ENCODE measurements around the gene LARP7.
A peak's percentile ranks its signal among the peaks of the same experiment; 100 is the strongest.
"Not testable (repeated sequence)": the region's sequence is repeated elsewhere in the genome, so short reads cannot be mapped to it uniquely, and the experiment has no call there.

LARP7 gene

DNA sequence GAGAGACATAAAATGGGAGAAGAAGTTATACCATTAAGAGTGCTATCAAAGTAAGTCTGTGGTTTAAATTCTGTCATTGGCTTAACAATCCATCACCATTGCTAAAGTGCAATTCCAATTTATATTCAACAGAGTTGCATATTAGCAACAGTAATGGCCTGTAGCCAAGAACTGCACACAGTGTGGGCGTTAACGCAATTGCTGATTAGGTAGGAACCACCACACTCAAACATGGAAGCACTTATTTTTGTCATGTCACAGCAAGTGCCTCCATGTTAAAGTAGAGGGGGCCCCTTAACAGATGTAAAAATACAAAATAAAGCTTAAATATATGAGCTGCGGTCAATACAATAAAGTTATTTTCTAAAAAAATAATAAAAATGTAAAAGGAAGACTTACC lies 10.8 kb downstream of the LARP7 start:
- intact Hi-C loops (cut with DNase I): no loop called here
- DNase-seq: no peak

GRCh38 chr4:112648263-112649054 lies 11.5 kb downstream of the LARP7 start:
- intact Hi-C loops (cut with DNase I): no loop called here
- DNase-seq: no peak

GRCh38 chr4:112649055-112649408 lies 12.1 kb downstream of the LARP7 start:
- no peak for DNase-seq
- intact Hi-C loops (cut with DNase I): no loop called here

- intact Hi-C loops (cut with DNase I): no loop called here
- no peak for DNase-seq
These were observed 13.4 kb downstream of the LARP7 start for GRCh38 chr4:112650332-112650731.

DNA sequence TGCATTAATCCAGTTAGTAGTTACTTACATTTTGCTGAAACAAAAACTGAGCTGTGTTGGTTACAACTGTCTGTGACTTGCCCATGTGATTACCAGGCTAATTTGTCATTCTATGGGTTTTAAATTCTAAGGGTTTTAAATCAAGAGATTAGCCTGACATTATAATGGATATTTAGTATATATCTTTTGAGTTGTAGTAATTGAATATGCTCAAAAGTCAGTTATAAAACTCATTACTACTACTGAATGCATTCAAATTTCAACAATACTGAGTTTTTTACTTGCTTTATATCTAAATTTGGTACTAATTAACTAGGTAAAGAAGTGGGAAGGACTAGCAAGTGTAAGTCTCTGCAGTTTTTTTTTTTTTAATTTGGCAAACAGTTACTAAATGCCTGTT lies 14.7 kb downstream of the LARP7 start:
- DNase-seq: no peak
- intact Hi-C loops (cut with DNase I): no loop called here

DNA sequence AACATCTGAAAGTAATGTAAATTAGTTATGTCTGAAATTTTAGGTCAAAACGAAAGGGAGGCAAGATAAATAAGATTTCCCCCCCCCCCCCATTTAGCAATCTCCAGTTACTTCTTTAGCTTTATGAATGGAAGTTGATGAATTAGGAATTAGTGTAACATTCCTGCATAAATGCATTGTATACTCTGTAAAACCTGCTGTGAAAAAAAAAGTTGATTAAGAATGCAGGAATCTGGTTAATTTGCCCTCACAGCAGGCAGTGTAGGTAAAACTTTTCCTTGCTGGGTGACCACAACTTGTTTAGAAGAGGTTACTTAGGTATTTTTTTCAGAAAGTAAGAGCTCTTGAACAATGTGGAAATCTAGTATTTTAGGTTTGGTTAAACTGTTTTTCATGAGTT lies 15.3 kb downstream of the LARP7 start:
- no peak for DNase-seq
- intact Hi-C loops (cut with DNase I): no loop called here

DNA sequence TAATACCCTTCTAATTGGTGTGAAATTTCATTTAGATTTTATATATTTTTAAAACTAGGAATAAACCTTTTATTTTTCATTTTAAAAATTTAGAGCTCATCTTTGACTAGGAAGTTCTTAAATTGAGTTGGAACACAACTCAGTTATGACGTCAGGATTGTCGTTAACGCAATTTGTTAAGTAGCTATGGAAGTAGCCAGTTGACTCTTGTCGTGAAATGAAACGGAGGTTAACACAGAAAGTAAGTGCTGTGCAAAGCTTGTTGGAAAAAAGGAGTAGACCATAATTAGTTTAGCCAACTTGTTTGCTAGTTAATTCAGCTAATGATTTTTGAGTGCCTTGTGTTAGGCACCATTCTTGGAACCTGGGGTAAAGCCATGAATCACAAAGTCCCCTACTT lies 18.3 kb downstream of the LARP7 start:
- intact Hi-C loops (cut with DNase I): no loop called here
- no peak for DNase-seq

- intact Hi-C loops (cut with DNase I); DNase-seq: not testable (repeated sequence)
These were observed 19.2 kb downstream of the LARP7 start for GRCh38 chr4:112656115-112656514.

DNA sequence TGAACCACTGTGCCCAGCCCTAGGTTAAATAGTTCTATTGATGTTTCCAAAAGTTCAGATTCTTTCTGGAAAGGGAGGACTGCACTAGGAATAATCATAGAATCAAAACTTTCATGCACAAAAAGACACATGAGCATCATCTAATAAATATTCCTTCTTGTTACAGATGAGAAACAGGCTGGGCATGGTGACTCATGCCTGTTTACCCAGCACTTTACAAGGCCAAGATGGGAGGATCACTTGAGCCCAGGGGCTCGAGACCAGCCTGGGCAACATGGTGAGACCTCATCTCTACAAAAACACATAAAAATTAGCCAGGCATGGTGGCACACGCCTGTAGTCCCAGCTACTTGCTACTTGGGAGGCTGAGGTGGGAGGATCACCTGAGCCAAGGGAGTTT lies 27.7 kb downstream of the LARP7 start:
- DNase-seq: no peak
- intact Hi-C loops (cut with DNase I): no loop called here

GRCh38 chr4:112668131-112668530 lies 31.2 kb downstream of the LARP7 start:
- DNase-seq: no peak
- intact Hi-C loops (cut with DNase I): no loop called here

DNA sequence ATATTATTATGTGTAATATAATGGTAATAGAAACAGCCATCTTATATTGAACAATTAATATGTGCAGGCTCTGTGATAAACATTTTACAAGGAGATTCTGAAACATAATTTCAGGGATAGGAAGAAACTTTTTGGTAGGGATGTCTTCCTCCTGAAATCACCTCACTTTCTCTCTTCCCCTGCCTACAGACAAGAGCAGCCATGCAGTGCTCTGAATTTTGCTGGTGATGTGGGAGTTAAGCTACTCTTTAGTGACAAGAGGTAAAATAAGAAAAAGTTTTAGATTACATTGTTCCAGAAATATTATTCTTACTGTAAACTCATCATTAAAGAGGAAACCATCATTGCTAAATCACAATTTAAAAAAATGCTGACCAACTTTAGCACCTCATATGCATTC lies 36.1 kb downstream of the LARP7 start:
- intact Hi-C loops (cut with DNase I): no loop called here
- DNase-seq: peak in 13 of 42 donors; percentile 12 to 62 (median 25)

- intact Hi-C loops (cut with DNase I): no loop called here
- no peak for DNase-seq
These were observed 36.7 kb downstream of the LARP7 start for GRCh38 chr4:112673686-112674085.

DNA sequence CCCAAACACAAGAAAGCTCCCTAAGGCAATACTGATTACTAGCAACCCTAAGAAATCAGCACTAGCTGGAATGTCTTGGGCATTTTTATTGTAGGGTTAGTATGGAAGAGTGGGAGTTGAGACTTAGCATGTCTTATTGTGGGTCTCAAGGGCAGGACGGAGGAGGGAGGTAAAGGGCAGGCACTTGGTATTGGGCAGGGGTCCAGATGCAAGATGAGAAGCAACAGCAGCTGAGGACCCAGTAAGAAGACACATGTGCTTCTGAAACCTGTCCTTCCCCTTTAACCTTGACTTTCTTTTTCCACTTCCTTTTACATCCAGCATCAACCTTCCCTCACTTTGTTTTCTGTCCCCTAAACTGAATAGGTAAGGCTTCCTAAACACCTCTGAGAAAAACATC lies 37.4 kb downstream of the LARP7 start:
- intact Hi-C loops (cut with DNase I): no loop called here
- DNase-seq: no peak

GRCh38 chr4:112677519-112678091 lies 40.7 kb downstream of the LARP7 start:
- DNase-seq: no peak
- intact Hi-C loops (cut with DNase I): no loop called here

GRCh38 chr4:112680996-112681395 lies 44.1 kb downstream of the LARP7 start:
- DNase-seq: no peak
- intact Hi-C loops (cut with DNase I): no loop called here

DNA sequence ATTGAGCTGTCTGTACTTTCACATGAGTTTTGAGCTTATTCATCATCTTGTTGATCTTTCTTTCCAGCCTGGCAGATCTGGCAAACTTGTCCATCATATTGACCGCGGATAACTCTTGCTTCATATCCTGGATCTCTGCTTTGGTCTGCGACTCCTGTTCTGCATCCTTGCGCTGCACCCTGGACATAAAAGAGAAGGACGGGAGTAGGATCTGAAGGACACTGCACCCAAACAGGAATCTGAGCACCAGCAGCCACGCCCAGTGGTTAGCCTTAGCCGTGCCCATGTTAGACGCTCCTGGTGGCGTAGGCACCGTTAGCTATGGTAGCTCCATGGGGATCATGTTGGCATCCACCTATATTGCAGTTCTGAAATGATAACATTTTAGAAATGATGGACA lies 56.6 kb downstream of the LARP7 start:
- intact Hi-C loops (cut with DNase I): no loop called here
- DNase-seq: no peak

- no peak for DNase-seq
- intact Hi-C loops (cut with DNase I): no loop called here
These were observed 63.7 kb downstream of the LARP7 start for GRCh38 chr4:112700679-112701078.

DNA sequence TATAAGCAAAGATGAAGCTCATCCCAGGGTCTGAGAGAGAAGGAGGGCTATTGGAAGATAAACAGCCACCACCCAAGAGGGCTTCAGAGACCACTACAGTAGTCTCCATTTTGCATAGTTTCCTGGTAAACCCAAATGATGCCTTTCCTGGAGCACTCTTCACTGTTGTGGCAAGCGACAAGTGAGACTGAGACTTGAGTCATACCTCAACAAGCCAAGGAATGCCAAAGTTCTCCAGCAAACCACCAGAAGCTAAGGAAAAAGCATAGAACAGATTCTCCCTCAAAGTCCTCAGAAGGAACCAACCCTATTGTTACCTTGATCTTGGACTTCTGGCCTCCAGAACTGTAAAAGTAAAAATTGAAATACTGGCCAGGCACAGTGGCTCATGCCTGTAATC lies 65.9 kb downstream of the LARP7 start:
- DNase-seq: no peak
- intact Hi-C loops (cut with DNase I): no loop called here

GRCh38 chr4:112704322-112704721 lies 67.4 kb downstream of the LARP7 start:
- intact Hi-C loops (cut with DNase I): no loop called here
- no peak for DNase-seq

GRCh38 chr4:112704991-112705845 lies 68.3 kb downstream of the LARP7 start:
- DNase-seq: peak in 38 of 42 donors; percentile 5 to 65 (median 35)

More at GRCh38 chr4:112704991-112705845, 68.3 kb downstream of the LARP7 start:
- intact Hi-C loops (cut with DNase I): no loop called here

Measured in head of caudate nucleus (tissue), 42 donors.